Kidney (tissue), 14 donors: ENCODE data around the gene NUDT16L1. TPM values are rescaled to one million over a fixed set of nuclear protein-coding genes. Genes with fewer than 3 reads are reported as not detected.

Experiments
- DNase-seq, 5 donors: peaks; one replicate each; pipeline ENCODE4 v3.0.0-alpha.2; 2013 to 2020
- FAIRE-seq: peaks from 2 replicates; lab custom pipeline; 2012; peaks lifted over from hg19 to GRCh38; lab: Jason Lieb, UNC
- H3K27ac ChIP-seq, 2 donors: one replicate each; pipeline ENCODE4 v1.7.0; 2013; ENCODE audit warnings: low read depth in 2 of 2, low read length in 2 of 2, inconsistent platforms in 1 of 2
- H3K27me3 ChIP-seq: one replicate; pipeline ENCODE4 v1.7.1; 2013; ENCODE audit warnings: low read length, inconsistent platforms; ENCODE audit not compliant: control insufficient read depth, insufficient read depth
- H3K36me3 ChIP-seq, 3 donors: one replicate each; pipeline versions ENCODE4 v1.7.0 to v1.7.1; 2013; ENCODE audit warnings: low read length in 3 of 3, control low read depth in 1 of 3, inconsistent platforms in 1 of 3; ENCODE audit not compliant: insufficient read depth in 3 of 3, control insufficient read depth in 2 of 3
- H3K4me1 ChIP-seq, 3 donors: one replicate each; pipeline versions ENCODE4 v1.7.0 to v1.7.1; 2013; ENCODE audit warnings: low read length in 3 of 3, inconsistent platforms in 1 of 3, low read depth in 1 of 3; ENCODE audit not compliant: control insufficient read depth in 2 of 3, insufficient read depth in 2 of 3
- H3K4me3 ChIP-seq, 3 donors: one replicate each; pipeline versions ENCODE4 v1.7.0 to v1.8.1; 2013; ENCODE audit warnings: low read length in 3 of 3, control low read depth in 1 of 3, inconsistent platforms in 1 of 3
- H3K9ac ChIP-seq, 3 donors: one replicate each; pipeline versions ENCODE4 v1.7.0 to v1.7.1; 2013; ENCODE audit warnings: low read length in 3 of 3, control low read depth in 1 of 3, inconsistent platforms in 1 of 3
- H3K9me3 ChIP-seq, 3 donors: one replicate each; pipeline versions ENCODE4 v1.7.0 to v1.7.1; 2013; ENCODE audit warnings: low read length in 3 of 3, control low read depth in 1 of 3, inconsistent platforms in 1 of 3; ENCODE audit not compliant: control insufficient read depth in 2 of 3, insufficient read depth in 1 of 3
- CTCF ChIP-seq: IDR thresholded peaks from 3 replicates; pipeline ENCODE4 v1.5.1; 2012; ENCODE audit warnings: mild to moderate bottlenecking, moderate library complexity, borderline replicate concordance; ENCODE audit not compliant: insufficient read depth; ENCODE audit errors: extremely low read depth
- intact Hi-C: fragments of 100-400 bp; cut with DNase I; formaldehyde crosslinking; loops from one replicate; pipeline ENCODE4 v1.11.1; 2022
- polyA plus RNA-seq: library from polyadenylated mRNA; stranded (reverse); fragments of 350-450 nt; fragmentation: Illumina TruSeq; extraction: RNeasy Lipid Tissue Mini Kit (QIAGEN cat#74804); gene quantifications from one replicate; pipeline ENCODE4 v1.2.3, GENCODE V29; 2014; ENCODE audit warnings: low read depth, low replicate concordance; ENCODE audit not compliant: insufficient read depth
- total RNA-seq: library from RNA; stranded (reverse); fragmentation: NEBNext Ultra II Directional; extraction: Animal tissue kit (Norgen Biotek cat#: 25700); gene quantifications from one replicate; pipeline ENCODE4 v1.2.1, GENCODE V29; 2021
- donor health status: control.
- donor health status: control.
- donor health status: control.
- donor health status: control.
- donor health status: control.
- donor health status: DM: yes; HTN: yes; CAD: no.
- donor health status: Normal renal cell carcinoma (clear cell type).

Gene NUDT16L1
- total and polyA plus RNA-seq, 2 donors from 2014 or later: 30.6 to 69.4 TPM

GRCh38 chr16:4723071-4723767 is 29.9 kb downstream of the NUDT16L1 start:
- FAIRE-seq (no peak), DNase-seq (peak in 1 of 5 donors; percentile 28)
- no peak overlapping the region for H3K4me3 ChIP-seq
- H3K4me1 ChIP-seq: no peaks in the 10 kb centered on the region
- H3K27ac ChIP-seq: no peak overlapping the region
- TF ChIP-seq CTCF: no peak
- intact Hi-C loops: no loop called here
- no peaks in the 10 kb centered on the region for H3K27me3 ChIP-seq
- H3K9me3 ChIP-seq: no peaks in the 10 kb centered on the region
- H3K36me3 ChIP-seq: peaks cover 0 to 19% (median 15%) of the 10 kb centered on the region in 3 donors
- H3K9ac ChIP-seq: no peak overlapping the region

DNA sequence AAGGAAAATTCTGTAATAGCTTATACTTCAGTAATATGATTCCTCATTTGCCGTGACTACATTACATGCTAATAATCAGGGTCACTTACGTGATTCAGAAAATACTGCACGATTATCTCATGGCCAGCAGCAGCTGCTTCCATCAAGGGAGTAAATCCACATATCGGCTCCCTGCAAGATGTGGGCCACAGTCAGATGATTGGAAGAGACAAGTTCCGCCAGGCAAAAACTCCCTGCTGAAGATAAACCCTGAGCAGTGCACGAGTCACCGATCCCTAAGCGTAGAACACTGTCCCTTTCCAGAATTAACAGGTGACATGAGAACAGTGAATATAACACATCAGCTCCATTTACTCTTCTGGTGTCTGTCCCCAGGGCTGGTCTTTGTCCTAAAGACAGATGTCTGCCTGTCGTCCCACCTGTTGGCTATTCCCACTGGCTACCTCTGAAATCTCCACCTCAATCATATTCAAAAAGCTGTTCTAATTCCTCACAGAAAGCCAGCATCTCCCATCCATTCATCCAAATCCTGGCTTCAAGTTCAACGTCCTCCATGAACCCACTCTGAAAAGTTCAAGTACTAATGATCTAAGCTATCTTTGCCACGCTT is 31.4 kb downstream of the NUDT16L1 start:
- FAIRE-seq (no peak), DNase-seq (peak in 1 of 5 donors; percentile 10)
- H3K9me3 ChIP-seq: no peaks in the 10 kb centered on the region
- no peak for TF ChIP-seq CTCF
- H3K4me1 ChIP-seq: no peaks in the 10 kb centered on the region
- no peak overlapping the region for H3K9ac ChIP-seq
- intact Hi-C loops: no loop called here
- no peaks in the 10 kb centered on the region for H3K27me3 ChIP-seq
- H3K4me3 ChIP-seq: no peak overlapping the region
- H3K36me3 ChIP-seq: peaks cover 0 to 27% (median 22%) of the 10 kb centered on the region in 3 donors
- H3K27ac ChIP-seq: no peak overlapping the region

DNA sequence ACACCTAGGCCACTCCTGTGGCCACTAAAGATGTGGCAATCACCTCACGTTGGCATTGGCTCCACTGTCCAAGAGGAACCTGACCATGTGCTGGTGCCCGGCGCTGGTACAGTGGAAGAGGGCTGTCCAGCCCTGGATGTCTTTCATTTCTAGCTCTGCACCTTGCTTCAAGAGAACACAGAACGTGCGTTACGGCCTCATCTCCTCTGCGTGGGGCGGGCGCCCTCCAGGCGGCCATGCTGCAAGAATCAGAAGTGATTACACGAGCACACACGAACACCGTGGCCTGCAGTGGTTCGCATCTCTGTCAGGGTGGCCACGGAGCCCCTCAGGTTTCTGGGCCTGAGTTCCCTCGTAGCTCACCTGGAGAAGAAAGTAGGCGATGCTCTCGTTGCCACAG is 33.3 kb downstream of the NUDT16L1 start:
- TF ChIP-seq CTCF: no peak
- no peak overlapping the region for H3K27ac ChIP-seq
- intact Hi-C loops: no loop called here
- FAIRE-seq: no peak
- H3K4me1 ChIP-seq: no peaks in the 10 kb centered on the region
- H3K9ac ChIP-seq: no peak overlapping the region
- no peak overlapping the region for H3K4me3 ChIP-seq
- H3K27me3 ChIP-seq: no peaks in the 10 kb centered on the region
- H3K9me3 ChIP-seq: no peaks in the 10 kb centered on the region
- peak in 1 of 5 donors; percentile 46 for DNase-seq
- peaks cover 0 to 27% (median 22%) of the 10 kb centered on the region in 3 donors for H3K36me3 ChIP-seq
